ENCODE measurements around the gene MYMK.
"Not testable (repeated sequence)": the region's sequence is repeated elsewhere in the genome, so short reads cannot be mapped to it uniquely, and the experiment has no call there.

MYMK gene, protein sequence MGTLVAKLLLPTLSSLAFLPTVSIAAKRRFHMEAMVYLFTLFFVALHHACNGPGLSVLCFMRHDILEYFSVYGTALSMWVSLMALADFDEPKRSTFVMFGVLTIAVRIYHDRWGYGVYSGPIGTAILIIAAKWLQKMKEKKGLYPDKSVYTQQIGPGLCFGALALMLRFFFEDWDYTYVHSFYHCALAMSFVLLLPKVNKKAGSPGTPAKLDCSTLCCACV

DNA sequence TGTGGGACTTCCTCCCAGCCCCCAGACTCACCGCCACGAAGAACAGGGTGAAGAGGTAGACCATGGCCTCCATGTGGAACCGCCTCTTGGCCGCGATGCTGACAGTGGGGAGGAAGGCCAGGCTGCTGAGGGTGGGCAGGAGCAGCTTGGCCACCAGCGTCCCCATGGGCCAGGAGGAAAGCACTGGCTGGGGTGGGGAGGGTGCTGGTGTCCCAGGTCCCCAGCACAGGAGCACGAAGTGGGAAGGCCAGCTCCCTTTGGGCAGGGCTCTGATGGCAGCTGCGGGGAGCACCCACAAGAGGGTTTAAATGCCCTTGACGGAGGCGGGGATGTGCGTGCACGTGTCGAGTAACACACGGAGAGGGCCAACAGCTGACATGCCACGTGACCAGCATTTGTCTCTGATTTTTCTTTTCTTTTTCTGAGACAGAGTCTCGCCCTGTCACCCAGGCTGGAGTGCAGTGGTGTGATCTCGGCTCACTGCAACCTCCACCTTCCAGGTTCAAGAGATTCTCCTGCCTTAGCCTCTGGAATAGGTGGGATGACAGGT lies at the start of gene MYMK:
MYMK (minus strand) TSS at position 281 of the 550 bp plus-strand sequence; CDS start at position 166, 115 bp downstream.
- no peak for DNase-seq

DNA sequence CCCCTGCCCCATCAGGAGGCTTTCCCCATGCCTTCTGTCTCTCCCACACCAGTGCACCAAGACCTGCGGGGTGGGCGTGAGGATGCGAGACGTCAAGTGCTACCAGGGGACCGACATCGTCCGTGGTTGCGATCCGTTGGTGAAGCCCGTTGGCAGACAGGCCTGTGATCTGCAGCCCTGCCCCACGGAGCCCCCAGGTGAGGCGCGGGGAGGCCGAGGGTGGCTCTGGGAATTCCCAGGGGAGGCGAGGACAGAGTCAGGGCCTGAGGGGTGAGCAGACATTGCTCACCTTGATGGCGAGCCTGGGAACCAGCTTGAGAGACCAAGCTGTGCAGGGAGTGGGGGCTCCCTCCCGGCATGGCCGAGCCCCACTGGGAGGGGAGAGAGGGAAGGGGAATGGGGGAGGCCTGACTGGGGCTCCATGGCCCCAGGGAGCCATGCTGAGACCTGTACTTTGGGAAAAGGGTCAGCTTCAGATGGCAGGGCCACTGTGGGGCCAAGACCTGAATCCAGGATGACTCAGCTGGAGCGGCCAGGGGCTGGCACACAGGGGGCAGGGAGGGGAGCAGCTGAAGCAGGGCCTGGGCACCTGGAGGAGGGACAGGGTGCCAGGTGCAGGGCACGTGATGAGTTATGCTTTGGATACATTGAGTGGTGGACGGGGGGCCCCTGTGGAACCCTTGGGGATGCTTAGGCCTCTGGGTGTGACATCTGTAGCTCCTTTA lies 49.2 kb upstream of the MYMK start:
- no peak for DNase-seq

DNA sequence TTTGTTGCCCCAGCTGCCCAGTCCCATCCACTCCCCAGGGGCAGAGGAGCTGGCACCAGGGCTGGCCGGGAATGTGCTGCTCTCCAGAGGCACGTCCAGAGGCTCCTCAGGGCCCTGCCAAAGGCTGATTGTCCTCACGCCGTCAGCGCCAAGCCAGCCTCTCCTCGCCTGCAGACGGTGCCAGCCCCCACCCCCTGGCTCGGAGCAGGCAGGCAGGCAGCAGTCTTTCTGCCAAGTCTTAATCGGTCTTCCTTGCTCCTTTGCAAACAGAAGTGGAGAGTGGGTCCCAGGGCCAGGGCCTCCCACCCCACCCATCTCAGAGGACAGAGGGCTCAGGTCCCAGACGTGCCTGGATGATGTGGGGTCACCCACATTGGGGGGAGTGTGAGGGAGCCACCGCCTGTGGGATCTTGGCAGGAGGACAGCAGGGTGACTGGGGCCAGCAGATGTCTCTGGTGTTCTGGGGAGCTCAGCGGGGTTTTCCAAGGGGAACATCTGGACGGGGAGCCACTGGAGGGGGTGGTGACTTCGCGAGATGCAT lies 48.1 kb upstream of the MYMK start:
- no peak for DNase-seq

DNA sequence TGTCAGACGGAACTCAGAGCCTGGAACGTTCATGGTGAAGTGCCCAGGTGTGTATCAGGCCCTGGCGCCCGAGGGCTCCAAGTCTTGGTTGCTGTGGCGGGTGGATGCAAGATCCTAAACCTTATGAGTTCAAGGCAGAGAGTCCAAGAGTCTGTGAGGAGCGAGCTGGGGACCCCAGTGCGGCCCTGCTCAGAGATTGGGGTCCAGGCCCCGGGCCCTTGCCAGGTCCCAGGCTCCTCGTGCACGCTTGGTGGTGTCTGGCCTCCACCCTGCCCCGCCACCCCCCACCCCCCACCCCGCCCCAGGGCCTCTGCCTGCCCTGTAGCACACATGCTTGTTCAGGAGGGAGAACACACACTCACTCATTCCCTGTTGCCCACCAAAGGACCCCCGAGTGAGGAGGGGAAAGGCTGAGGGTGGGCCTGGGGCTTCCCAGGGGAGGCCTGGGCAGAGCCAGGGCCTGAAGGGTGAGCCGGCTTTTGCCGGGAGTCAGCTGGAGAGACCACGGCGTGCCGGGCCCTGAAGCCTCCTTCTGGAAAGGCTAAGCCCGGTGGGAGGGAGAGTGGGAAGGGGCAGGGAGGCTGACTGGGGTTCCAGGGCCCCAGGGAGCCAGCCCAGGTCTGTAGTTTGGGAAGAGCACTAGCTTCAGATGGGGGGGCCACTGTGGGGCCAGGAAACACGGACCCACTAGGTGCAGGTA lies 47.3 kb upstream of the MYMK start:
- DNase-seq = no peak

DNA sequence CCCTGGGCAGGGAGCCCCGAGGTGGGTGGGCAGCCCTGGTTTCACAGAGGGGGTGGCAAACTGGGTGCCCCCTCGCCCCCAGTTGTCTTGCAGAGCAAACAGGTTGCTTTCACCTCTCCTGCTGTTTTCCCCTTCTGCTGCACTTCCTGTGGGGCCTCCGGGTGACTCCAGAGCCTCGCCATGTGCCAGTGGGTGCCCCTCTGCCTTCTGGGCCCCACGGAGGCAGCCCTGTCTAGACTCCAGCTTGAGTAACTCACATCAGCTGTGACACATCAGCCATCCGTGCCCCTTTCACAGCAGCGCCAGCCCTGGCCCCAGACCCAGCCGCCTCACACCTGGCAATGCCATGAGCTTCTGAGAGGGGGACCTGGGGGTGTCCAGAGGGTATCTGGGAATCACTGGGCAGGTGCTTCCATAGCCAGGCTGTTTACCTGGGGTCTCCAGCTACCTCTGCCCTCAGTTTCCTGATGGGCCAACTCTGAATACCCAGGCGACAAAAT lies 46.7 kb upstream of the MYMK start:
- no peak for DNase-seq

DNA sequence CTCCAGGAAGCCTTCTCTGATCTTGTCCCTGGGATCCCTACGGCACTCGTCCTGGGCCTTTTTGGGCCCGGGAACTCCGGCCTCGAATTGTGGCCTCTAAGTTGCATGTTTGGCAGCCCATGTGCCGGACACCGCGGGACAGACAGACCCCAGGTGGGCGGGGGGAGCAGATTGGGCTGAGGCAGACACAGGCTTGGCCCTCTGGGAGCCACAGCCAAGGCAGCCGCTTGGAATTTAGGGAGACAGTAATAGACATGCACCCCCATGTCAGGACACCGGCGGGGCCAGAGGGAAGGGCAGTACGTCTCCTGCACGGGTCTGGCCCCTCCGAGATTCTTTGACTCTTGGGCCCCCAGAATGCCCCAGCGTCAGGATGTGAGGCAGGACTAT lies 45.9 kb upstream of the MYMK start:
- no peak for DNase-seq

DNA sequence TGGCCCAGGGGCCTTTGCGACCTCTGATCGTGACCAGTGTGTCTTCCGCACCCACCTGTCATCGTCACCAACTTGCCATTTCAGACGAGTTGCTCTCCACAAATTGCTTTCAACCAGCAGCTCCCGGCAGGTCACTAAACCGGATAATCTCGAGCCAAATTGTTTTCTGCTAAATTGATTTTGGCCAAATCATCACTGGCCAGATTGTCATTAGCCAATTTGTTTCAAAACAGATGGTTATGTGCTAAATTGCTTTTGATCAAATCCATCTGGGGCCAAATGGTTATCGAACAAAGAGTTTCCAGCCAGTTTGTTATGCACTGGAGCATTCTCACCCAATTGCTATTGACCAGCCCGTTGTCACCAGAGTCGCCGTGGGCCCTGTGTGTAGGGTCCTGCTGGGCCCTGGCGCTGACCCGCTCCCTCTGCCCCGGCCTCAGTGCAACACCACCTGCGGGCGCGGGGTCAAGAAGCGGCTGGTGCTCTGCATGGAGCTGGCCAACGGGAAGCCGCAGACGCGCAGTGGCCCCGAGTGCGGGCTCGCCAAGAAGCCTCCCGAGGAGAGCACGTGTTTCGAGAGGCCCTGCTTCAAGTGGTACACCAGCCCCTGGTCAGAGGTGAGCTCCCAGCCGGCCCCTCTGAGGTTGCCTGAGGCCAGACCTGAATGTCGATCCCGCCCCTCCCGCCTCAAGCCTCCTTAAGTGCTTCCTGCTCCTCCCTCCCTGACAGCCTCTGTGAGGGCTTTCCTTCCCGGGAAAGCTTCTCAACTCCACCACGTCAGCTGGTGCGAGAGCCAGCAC lies 45.3 kb upstream of the MYMK start:
- DNase-seq = no peak

DNA sequence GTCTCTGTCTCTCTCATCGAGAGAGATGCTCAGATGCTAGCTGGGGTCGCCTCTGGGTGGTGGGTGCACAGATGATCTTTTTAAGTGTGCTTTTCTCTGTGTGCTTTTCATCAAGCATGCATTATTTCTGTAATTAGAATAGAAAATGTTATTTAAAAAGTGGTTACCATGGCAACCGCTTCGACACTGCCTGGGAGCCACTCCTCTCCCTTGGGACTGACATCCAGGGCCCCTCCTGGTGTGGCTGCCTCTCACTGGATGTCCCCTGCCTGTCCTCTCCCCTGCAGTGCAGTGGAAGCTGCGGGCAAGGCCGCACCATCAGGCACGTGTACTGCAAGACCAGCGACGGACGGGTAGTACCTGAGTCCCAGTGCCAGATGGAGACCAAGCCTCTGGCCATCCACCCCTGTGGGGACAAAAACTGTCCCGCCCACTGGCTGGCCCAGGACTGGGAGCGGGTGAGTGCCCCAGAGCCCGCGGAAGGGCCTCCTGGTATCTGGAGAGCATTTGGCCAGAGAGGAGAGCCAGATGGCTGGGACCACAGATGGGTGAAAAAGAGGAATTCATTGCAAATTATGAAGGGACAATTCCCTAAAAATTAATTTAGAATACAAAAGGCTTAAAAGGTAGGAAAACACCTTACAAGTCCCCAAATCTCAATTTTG lies 44.5 kb upstream of the MYMK start:
- no peak for DNase-seq

DNA sequence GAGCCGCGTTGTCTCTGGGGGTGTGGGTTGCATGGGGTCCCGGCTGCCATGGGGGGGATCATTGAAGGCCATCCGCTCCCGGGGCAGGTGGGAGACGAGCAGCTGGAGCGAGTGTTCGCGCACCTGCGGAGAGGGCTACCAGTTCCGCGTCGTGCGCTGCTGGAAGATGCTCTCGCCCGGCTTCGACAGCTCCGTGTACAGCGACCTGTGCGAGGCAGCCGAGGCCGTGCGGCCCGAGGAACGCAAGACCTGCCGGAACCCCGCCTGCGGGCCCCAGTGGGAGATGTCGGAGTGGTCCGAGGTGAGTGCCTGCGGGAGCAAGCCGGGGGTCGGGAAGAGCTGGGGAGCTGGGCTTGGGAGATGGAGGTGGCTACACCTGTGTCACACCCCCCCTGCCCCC lies 43.4 kb upstream of the MYMK start:
- DNase-seq = no peak

DNA sequence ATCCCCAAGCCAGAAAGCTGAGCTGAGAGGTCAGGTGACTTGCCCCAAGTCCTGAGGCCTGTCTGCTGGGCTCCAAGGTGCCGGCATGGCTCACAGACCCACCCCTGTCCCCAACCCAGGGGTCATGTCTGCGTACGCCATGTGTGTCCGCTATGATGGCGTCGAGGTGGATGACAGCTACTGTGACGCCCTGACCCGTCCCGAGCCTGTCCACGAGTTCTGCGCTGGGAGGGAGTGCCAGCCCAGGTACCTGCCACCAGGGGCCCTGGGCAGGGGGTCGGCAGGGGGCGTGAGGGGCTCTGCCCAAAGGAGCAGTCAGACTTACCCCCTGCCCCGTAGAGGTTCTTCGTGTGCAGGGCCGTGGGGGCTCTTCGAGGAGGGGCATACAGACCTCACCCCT lies 42.1 kb upstream of the MYMK start:
- DNase-seq = no peak

DNA sequence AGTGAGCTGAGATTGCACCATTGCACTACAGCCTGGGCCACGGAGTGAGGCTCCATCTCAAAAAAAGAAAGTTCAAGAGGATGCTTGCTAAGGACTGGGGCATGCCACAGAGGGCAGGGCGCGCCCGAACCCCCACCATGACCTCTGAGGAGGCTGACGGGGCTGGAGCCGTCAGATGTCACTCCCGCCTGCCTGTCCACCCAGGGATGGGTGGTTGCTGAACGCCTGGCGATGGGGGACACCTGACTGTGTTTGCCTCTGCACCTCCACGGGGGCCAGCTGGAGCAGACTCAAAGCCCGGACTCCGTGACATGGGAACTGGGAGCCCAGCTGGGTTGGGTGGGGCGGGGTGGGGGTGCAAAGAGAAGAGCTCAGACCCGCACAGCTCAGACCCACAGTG lies 41.6 kb upstream of the MYMK start:
- no peak for DNase-seq

DNA sequence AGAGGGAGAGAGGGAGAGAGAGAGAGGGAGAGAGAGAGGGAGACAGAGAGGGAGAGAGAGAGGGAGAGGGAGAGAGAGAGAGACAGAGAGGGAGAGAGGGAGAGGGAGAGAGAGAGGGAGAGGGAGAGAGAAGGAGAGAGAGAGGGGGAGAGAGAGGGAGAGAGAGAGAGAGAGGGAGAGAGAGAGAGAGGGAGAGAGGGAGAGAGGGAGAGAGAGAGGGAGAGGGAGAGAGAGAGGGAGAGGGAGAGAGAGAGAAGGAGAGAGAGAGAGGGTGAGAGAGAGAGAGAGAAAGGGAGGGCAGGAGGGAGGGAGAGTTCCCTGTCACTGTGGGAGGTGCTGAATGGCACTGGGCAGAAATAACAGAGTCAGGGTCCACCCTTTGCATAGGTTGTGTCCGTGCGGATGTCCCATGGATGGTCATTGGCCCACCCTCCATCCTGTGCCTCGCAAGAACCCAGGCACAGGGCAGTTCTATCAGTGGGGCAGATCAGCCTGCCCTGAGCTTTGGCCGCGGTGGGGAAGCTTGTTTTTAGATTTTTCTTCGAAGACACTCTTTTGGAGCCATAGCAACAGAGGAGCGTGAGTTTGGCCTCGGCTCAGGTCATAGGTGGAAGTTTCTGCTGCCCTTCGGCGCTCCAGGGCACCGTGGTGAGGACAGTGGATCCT lies 39.8 kb upstream of the MYMK start:
- DNase-seq = no peak

DNA sequence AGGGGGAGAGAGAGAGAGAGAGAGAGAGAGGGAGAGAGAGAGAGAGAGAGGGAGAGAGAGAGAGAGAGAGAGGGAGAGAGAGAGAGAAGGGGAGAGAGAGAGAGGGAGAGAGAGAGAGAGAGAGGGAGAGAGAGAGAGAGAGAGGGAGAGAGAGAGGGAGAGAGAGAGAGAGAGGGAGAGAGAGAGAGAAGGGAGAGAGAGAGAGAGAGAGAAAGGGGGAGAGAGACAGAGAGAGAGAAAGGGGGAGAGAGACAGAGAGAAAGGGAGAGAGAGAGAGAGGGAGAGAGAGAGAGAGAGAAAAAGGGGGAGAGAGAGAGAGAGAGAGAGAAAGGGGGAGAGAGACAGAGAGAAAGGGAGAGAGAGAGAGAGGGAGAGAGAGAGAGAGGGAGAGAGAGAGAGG lies 39.1 kb upstream of the MYMK start:
- not testable (repeated sequence) for DNase-seq

DNA sequence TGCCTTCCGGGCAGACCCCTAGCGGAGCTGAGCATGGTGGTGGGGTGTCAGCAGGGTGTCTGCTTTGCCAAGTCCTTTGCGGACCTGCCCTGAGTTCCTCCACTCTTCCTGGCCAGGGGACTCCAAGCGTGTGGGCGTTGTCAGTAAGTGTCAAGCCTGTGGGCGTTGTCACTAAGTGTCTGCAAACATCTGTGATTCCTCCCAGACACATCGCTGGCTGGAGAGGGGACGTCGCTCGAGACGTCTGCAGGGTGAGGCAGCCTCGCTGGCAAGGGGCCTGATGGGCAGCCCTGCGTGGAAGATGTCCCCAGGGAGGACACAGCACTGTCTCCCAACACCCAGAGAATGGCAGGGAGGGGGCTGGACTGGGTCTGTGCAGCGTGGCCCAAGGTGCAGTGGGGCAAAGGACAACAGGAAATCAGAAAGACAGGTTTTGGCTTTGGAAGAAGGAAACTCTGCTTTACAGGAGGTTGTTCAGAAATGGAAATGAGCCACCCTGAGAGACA lies 38.6 kb upstream of the MYMK start:
- DNase-seq = no peak

DNA sequence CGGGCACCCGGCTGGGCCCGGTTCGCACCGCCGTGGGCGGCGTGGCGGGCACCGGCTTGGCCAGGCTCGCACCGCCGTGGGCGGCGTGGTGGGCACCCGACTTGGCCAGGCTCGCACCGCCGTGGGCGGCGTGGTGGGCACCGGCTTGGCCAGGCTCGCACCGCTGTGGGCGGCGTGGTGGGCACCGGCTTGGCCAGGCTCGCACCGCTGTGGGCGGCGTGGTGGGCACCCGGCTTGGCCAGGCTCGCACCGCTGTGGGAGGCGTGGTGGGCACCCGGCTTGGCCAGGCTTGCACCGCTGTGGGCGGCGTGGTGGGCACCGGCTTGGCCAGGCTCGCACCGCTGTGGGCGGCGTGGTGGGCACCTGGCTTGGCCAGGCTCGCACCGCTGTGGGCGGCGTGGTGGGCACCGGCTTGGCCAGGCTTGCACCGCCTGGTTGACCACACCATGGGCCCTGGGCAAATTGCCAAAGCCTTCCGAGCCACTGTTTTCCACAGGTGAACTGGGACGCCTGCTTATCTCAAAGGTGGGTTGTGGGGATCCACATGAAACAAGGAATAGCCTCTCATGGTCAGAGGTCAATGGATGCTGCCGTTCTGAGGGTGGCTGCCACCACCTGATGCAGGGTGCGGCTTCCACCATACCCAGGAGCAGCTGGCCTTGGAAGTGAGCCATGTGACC lies 38.0 kb upstream of the MYMK start:
- no peak for DNase-seq

DNA sequence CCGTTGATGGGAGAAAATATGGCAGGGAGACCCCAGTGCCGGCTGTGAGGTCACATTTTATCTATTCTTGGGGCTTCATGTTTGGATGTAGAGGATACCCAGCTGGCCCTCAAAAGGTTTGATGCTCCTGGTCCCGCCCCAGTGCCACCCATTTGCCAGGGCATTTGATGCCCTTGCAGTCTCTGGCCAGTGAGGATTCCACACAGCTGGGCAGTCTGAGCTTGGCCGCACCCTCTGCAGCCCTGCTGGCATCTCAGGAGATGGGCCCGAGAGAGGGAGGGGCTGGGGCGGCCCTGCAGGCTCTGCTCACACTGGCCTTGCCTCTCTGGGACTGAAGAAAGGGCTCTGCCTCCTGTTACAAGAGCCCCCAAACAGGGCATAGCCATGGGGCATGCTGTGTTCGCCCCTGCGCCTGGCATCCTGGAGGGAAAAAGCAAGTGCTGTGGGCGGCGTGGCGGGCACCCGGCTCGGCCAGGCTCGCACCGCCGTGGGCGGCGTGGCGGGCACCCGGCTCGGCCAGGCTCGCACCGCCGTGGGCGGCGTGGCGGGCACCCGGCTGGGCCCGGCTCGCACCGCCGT lies 37.3 kb upstream of the MYMK start:
- no peak for DNase-seq

DNA sequence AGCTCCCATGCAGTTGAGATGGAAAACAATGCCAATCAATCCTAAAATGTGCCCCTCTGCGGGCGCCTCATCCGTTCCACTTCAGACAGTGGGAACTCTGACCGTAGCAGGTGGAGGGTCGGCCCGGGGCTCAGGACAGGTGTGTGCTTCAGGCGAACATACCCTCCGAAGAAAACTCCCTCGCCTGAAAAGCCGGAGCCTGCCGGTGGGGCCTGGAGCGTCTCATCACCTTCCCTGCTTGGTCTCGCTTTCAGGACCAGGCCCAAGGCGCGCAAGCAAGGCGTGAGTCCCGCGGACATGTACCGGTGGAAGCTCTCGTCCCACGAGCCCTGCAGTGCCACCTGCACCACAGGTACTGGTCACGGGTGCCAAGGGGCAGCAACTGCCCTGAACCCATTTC lies 36.2 kb upstream of the MYMK start:
- no peak for DNase-seq

DNA sequence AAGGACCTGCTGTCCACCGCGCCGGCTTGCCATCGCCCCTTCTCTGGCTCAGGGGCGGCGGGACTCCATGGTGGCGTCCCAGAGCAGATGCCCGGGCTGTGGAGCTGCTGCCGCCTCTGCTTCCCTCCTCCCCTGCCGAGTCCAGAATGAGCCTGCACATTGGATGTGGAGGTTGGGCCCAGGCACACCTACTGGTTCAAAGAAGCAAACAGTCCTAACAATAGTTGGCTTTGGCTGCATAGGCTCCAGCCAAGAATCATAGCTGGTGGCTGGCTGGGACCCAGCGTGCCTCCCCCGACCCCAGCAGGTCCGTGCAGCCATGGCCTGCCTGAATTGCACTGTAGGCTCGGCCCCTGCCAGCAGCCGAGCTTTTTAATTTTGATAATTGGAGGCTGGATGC lies 35.6 kb upstream of the MYMK start:
- no peak for DNase-seq

DNA sequence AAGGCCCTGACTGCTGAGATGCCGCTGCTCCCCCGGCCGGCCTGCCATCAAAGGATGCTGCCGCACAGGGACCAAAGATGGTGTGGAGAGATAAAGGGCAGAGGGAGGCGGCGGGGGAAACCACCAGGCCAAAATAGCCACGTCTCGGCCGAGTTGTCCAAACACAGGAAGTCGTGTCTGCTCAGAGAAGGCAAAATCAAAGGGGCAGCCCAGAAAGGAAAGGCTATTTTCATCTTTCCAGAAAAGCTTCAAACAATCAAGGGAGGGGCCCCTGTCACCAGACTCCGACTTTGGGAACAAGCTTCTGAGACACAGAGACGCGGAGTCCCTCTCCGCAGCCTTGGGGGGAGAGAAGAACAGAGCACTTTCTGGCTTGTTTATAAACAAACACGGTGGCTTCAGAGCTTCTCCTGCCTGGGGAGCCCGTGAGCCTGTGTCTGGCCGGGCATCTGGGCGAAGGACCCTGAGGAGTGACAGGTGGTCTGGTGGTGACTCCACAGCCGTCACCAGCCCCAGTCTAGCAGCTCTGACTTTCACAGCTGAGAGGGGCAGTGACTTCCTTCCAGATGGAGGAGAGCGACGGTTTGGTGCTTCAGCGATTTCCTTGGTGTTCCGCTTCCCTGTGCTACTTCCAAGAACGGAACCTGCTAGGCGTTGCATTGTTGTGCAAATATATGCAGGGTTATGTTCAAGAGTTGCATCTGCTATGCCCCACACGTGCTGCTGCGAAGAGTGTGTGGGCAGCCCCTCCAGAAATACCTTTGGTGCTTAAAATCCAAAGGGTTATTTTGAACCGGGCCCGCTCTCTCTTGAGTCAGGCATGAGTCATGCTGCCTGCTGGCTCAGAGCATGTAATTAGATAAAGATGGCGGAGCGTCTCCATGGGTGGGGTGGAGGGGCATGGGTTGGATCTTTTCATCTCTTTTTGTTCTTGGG lies 33.7 kb upstream of the MYMK start:
- no peak for DNase-seq

Measured in NCI-H526 treated with DMSO at 0.1 percent for 48 hours (cell line).